ENCODE measurements around the gene MPPED1.

GRCh38 chr22:43488937-43489336 is 77.1 kb downstream of the MPPED1 start:
- TF ChIP-seq CTCF (IDR thresholded peaks at IDR 0.05) (no peak), POLR2A (IDR thresholded peaks at IDR 0.05) (no peak)

Data from body of pancreas (tissue), 4 donors.